Measurements from ENCODE around the gene CROT.
A peak's percentile ranks its signal among the peaks of the same experiment; 100 is the strongest.
"Not testable (repeated sequence)": the region's sequence is repeated elsewhere in the genome, so short reads cannot be mapped to it uniquely, and the experiment has no call there.

CROT gene

GRCh38 chr7:87316097-87316700, 29.3 kb upstream of the CROT start:
- no peak overlapping the region for H3K9ac ChIP-seq
- H3K4me2 ChIP-seq (ENCODE audit: low read length), result no peak overlapping the region
- no peak overlapping the region for H3K4me3 ChIP-seq (ENCODE audit: low read depth, low read length)
- H3K4me1 ChIP-seq, result no peaks in the 10 kb centered on the region
- H3K79me2 ChIP-seq, result no peaks in the 10 kb centered on the region
- no peak overlapping the region for H3K27ac ChIP-seq
- H2AFZ ChIP-seq, result no peak overlapping the region
- H3K9me3 ChIP-seq (ENCODE audit: control insufficient read depth, low read length), result no peaks in the 10 kb centered on the region
- TF ChIP-seq CTCF (IDR thresholded peaks at IDR 0.05), result no peak
- H3K36me3 ChIP-seq (ENCODE audit: control insufficient read depth, insufficient read depth, low read length), result no peaks in the 10 kb centered on the region
- no peaks in the 10 kb centered on the region for H3K27me3 ChIP-seq (ENCODE audit: control insufficient read depth, insufficient read depth, low read length)

GRCh38 chr7:87316846-87317552, 28.5 kb upstream of the CROT start:
- Histone ChIP-seq H3K9me3 (ENCODE audit: control insufficient read depth, low read length) (no peaks in the 10 kb centered on the region), H3K79me2 (no peaks in the 10 kb centered on the region), H3K36me3 (ENCODE audit: control insufficient read depth, insufficient read depth, low read length) (no peaks in the 10 kb centered on the region), H2AFZ (no peak overlapping the region), H3K4me2 (ENCODE audit: low read length) (no peak overlapping the region), H3K9ac (no peak overlapping the region), H3K27me3 (ENCODE audit: control insufficient read depth, insufficient read depth, low read length) (no peaks in the 10 kb centered on the region), H3K27ac (no peak overlapping the region), H3K4me3 (ENCODE audit: low read depth, low read length) (no peak overlapping the region), H3K4me1 (no peaks in the 10 kb centered on the region)
- no peak for TF ChIP-seq CTCF (IDR thresholded peaks at IDR 0.05)

GRCh38 chr7:87317691-87318245, 27.7 kb upstream of the CROT start:
- Histone ChIP-seq H3K4me2 (ENCODE audit: low read length) (no peak overlapping the region), H3K4me1 (no peaks in the 10 kb centered on the region), H3K4me3 (ENCODE audit: low read depth, low read length) (no peak overlapping the region), H2AFZ (no peak overlapping the region), H3K27ac (no peak overlapping the region), H3K79me2 (no peaks in the 10 kb centered on the region), H3K36me3 (ENCODE audit: control insufficient read depth, insufficient read depth, low read length) (no peaks in the 10 kb centered on the region), H3K9me3 (ENCODE audit: control insufficient read depth, low read length) (no peaks in the 10 kb centered on the region), H3K27me3 (ENCODE audit: control insufficient read depth, insufficient read depth, low read length) (no peaks in the 10 kb centered on the region), H3K9ac (no peak overlapping the region)
- TF ChIP-seq CTCF (IDR thresholded peaks at IDR 0.05), result no peak

GRCh38 chr7:87318741-87319140, 26.7 kb upstream of the CROT start:
- H3K9ac ChIP-seq, result no peak overlapping the region
- H3K9me3 ChIP-seq (ENCODE audit: control insufficient read depth, low read length), result no peaks in the 10 kb centered on the region
- H3K36me3 ChIP-seq (ENCODE audit: control insufficient read depth, insufficient read depth, low read length), result no peaks in the 10 kb centered on the region
- H3K4me3 ChIP-seq (ENCODE audit: low read depth, low read length), result no peak overlapping the region
- H3K4me2 ChIP-seq (ENCODE audit: low read length), result no peak overlapping the region
- no peaks in the 10 kb centered on the region for H3K79me2 ChIP-seq
- peak overlapping the region; percentile 47 for H2AFZ ChIP-seq
- H3K27ac ChIP-seq, result no peak overlapping the region
- no peaks in the 10 kb centered on the region for H3K27me3 ChIP-seq (ENCODE audit: control insufficient read depth, insufficient read depth, low read length)
- TF ChIP-seq CTCF (IDR thresholded peaks at IDR 0.05), result no peak
- H3K4me1 ChIP-seq, result no peaks in the 10 kb centered on the region

GRCh38 chr7:87319154-87319581, 26.3 kb upstream of the CROT start:
- H3K9me3 ChIP-seq (ENCODE audit: control insufficient read depth, low read length); H3K4me2 ChIP-seq (ENCODE audit: low read length); H3K4me3 ChIP-seq (ENCODE audit: low read depth, low read length); H3K27ac ChIP-seq; H3K36me3 ChIP-seq (ENCODE audit: control insufficient read depth, insufficient read depth, low read length); H3K79me2 ChIP-seq; H3K27me3 ChIP-seq (ENCODE audit: control insufficient read depth, insufficient read depth, low read length); H3K9ac ChIP-seq; H3K4me1 ChIP-seq: not testable (repeated sequence)
- peak overlapping the region; percentile 47 for H2AFZ ChIP-seq
